Measurements from ENCODE around the gene IL6.
"Not testable (repeated sequence)": the region's sequence is repeated elsewhere in the genome, so short reads cannot be mapped to it uniquely, and the experiment has no call there.

Gene IL6

GRCh38 chr7:22762866-22763265, 35.9 kb downstream of the IL6 start:
- no peak overlapping the region for H3K27ac ChIP-seq
- TF ChIP-seq CTCF (conservative IDR thresholded peaks at IDR 0.05) = no peak

- no peak overlapping the region for H3K27ac ChIP-seq
- TF ChIP-seq CTCF (conservative IDR thresholded peaks at IDR 0.05) = no peak
These were observed 38.6 kb downstream of the IL6 start for GRCh38 chr7:22765609-22766008.

- no peak for TF ChIP-seq CTCF (conservative IDR thresholded peaks at IDR 0.05)
- no peak overlapping the region for H3K27ac ChIP-seq
These were observed 44.3 kb downstream of the IL6 start for GRCh38 chr7:22771194-22771871.

- no peak for TF ChIP-seq CTCF (conservative IDR thresholded peaks at IDR 0.05)
- H3K27ac ChIP-seq = no peak overlapping the region
These were observed 44.9 kb downstream of the IL6 start for GRCh38 chr7:22771872-22772228.

GRCh38 chr7:22772885-22773284, 45.9 kb downstream of the IL6 start:
- no peak for TF ChIP-seq CTCF (conservative IDR thresholded peaks at IDR 0.05)
- H3K27ac ChIP-seq = no peak overlapping the region

- TF ChIP-seq CTCF (conservative IDR thresholded peaks at IDR 0.05) = no peak
- no peak overlapping the region for H3K27ac ChIP-seq
These were observed 50.0 kb downstream of the IL6 start for GRCh38 chr7:22776964-22777363.

GRCh38 chr7:22779730-22780323, 52.8 kb downstream of the IL6 start:
- not testable (repeated sequence) for H3K27ac ChIP-seq

- no peak for TF ChIP-seq CTCF (conservative IDR thresholded peaks at IDR 0.05)
- H3K27ac ChIP-seq = no peak overlapping the region
These were observed 54.3 kb downstream of the IL6 start for GRCh38 chr7:22781230-22781711.

Data from VCaP (cell line).